GM18520 (cell line): ENCODE data around the gene GALNTL6.

Experiments
- ATAC-seq: cut with Tn5 transposase; IDR thresholded peaks from one replicate; pipeline ENCODE4 v1.9.1; 2021; ENCODE audit not compliant: unreplicated experiment

Gene GALNTL6

GRCh38 chr4:171983935-171984805, 171.0 kb downstream of the GALNTL6 start:
- ATAC-seq: no peak

GRCh38 chr4:171985129-171985528, 171.9 kb downstream of the GALNTL6 start:
- ATAC-seq: no peak

GRCh38 chr4:171993247-171993646, 180.0 kb downstream of the GALNTL6 start:
- no peak for ATAC-seq

GRCh38 chr4:172007889-172008288, 194.7 kb downstream of the GALNTL6 start:
- no peak for ATAC-seq

- no peak for ATAC-seq
Measured at GRCh38 chr4:172009446-172010230, 196.4 kb downstream of the GALNTL6 start.

DNA sequence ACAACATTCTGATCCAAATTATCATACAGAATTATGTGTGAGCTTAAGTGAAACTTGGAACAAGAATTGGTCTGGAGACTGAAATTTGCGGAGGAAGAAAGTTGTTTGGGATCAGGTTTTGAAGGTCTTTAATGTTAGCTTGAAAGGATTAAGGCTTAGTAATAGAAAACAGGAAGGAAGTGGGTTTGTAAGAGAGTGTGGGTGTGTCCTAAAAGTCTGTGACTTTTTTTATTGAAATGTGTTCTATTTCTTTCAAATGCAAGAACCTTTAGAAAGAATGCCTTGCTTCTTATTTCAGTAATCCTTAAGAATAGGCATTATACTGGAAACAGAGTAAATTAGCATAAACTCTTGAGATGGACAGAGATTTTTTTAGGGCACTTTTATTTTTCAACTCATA, 198.0 kb downstream of the GALNTL6 start:
- ATAC-seq: no peak

DNA sequence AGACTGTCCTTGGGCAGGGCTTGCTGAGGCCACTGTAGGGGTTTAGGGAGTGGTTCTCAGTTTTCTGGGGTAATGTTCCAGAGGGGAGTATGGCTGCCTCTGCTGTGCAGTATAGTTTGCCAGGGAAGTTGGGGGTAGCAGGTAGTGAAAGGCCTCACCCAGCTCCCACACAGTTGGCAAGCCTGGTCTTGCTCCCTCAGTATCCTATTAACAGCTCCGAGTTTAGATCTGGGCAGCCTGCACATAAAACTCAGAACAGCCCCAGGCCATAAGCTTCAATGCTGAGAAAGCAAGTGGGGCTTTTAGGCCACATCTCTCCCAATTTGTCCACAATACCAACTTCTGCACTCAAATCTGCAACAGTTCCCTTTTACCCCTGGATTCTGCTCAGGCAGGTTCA, 205.2 kb downstream of the GALNTL6 start:
- ATAC-seq: no peak

DNA sequence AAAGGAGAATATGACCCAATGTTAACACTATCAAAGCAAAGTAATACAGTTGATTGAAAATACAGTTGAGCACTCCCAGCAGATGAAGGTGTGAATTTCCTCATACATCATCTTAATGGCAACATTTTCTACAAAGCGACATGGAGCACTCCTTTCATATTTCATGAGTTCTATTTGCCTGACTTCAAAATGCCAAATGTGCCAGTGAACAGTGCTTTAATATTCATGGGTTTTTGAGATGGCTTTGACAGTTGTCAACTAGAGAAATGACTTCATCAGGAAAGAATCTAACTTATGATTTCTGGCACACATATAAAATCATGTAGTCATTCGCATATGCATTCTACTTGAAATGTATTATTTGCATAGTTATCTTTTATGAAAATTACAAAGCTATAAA, 222.4 kb downstream of the GALNTL6 start:
- ATAC-seq: no peak

GRCh38 chr4:172040766-172041165, 227.6 kb downstream of the GALNTL6 start:
- ATAC-seq: no peak

- ATAC-seq: no peak
Measured at GRCh38 chr4:172042714-172043114, 229.5 kb downstream of the GALNTL6 start.

- no peak for ATAC-seq
Measured at GRCh38 chr4:172045981-172046380, 232.8 kb downstream of the GALNTL6 start.

GRCh38 chr4:172048666-172049065, 235.5 kb downstream of the GALNTL6 start:
- no peak for ATAC-seq

- ATAC-seq: no peak
Measured at GRCh38 chr4:172050911-172051310, 237.7 kb downstream of the GALNTL6 start.

- ATAC-seq: no peak
Measured at GRCh38 chr4:172055046-172055445, 241.8 kb downstream of the GALNTL6 start.

DNA sequence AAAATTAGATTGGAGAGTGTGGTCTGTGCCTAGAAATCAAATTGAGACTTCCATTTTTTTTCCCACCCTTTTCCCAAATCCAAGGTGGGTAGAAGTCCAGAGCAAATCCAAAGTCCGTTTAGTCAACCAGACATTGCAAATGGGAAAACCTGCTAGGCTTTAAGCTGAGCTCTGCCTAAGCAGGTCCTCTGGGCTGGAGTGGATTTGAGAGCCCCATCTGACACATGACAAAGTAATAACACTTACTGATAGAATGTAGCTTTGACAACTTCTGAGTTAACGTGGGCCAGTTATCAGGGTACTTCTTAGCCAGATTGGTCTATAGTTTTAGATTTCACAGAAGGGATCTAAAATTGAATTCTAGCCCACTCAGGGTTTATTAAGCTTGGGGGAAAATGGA, 242.3 kb downstream of the GALNTL6 start:
- no peak for ATAC-seq

GRCh38 chr4:172061204-172061603, 248.0 kb downstream of the GALNTL6 start:
- peak; percentile 82 for ATAC-seq

GRCh38 chr4:172068506-172068905, 255.3 kb downstream of the GALNTL6 start:
- ATAC-seq: no peak

- no peak for ATAC-seq
Measured at GRCh38 chr4:172073590-172073989, 260.4 kb downstream of the GALNTL6 start.

DNA sequence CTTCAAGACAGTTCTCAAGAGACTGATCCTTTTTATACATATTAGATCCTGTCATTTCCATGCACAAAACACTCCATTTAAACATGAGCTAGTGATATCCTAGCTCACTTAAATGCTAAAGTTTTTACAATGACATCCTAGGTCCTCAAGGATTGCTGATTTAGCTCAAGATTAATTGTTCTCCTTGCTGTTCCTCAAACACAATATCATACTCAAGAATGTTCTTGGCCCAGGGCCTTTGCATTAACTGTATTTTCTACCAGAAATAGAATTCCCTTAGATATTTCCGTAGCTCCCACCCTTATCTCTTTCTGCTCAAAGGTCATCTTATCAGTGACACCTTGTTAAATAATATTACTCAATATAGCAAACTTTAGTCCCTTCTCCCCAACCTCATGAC, 270.1 kb downstream of the GALNTL6 start:
- no peak for ATAC-seq

DNA sequence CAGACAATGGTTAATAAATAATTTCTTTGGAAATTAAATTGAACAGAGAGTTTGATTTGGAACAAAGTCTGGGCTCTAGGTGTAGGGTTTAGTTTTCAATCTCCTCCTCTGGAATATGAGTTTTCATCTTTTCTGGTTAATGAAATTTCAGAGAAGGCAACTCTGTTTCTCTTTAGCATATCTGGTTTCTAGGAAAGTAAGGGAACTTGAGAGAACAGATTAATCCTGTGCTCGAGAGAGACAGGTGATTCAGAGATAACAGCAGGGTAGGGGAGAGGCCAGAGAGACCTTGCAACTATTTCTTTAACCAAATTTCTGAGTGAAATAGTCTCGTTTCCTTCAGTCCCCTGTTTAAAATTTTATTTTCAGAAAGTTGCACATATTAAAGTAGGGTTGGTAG, 275.4 kb downstream of the GALNTL6 start:
- ATAC-seq: no peak

GRCh38 chr4:172095161-172095560, 282.0 kb downstream of the GALNTL6 start:
- ATAC-seq: no peak

GRCh38 chr4:172096786-172097185, 283.6 kb downstream of the GALNTL6 start:
- ATAC-seq: no peak
